A673 (cell line): ENCODE results near the gene ZNF37A.

Experiments used
- EZH2 ChIP-seq: fragments of 200-600 bp; sonication (generic); IDR thresholded peaks from 2 replicates; pipeline ENCODE4 v1.6.1; 2017; ENCODE audit warnings: borderline replicate concordance, low read depth, mild to moderate bottlenecking, mixed read lengths, antibody characterized with exemption, low read length; ENCODE audit not compliant: poor library complexity, severe bottlenecking
- TF ChIP-seq, protein P1 (sequence below): fragments of 300-800, 200-600 bp; sonication (generic); conservative IDR thresholded peaks from 2 replicates; pipeline ENCODE4 v1.5.1; 2017; ENCODE audit warnings: low read depth, mild to moderate bottlenecking, antibody characterized with exemption, low read length, moderate library complexity, mixed read lengths

- TF ChIP-seq, protein P1, sequence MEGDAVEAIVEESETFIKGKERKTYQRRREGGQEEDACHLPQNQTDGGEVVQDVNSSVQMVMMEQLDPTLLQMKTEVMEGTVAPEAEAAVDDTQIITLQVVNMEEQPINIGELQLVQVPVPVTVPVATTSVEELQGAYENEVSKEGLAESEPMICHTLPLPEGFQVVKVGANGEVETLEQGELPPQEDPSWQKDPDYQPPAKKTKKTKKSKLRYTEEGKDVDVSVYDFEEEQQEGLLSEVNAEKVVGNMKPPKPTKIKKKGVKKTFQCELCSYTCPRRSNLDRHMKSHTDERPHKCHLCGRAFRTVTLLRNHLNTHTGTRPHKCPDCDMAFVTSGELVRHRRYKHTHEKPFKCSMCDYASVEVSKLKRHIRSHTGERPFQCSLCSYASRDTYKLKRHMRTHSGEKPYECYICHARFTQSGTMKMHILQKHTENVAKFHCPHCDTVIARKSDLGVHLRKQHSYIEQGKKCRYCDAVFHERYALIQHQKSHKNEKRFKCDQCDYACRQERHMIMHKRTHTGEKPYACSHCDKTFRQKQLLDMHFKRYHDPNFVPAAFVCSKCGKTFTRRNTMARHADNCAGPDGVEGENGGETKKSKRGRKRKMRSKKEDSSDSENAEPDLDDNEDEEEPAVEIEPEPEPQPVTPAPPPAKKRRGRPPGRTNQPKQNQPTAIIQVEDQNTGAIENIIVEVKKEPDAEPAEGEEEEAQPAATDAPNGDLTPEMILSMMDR: no peak
- TF ChIP-seq EZH2: no peak
Measured at GRCh38 chr10:38156416-38157269, 62.5 kb downstream of the ZNF37A start.
